ENCODE results near the gene TBC1D22A. TPM values are rescaled to one million over a fixed set of nuclear protein-coding genes. Genes with fewer than 3 reads are reported as not detected.

TBC1D22A gene
- total RNA-seq, 2 donors from 2014 or later: 11.5 to 15.4 TPM

GRCh38 chr22:47036352-47036751 lies 273.9 kb downstream of the TBC1D22A start:
- TF ChIP-seq CTCF (IDR thresholded peaks at IDR 0.05): no peak
- no peaks in the 10 kb centered on the region for H3K27me3 ChIP-seq
- DNase-seq (ENCODE audit: low spot score): no peak
- no peaks in the 10 kb centered on the region for H3K9me3 ChIP-seq
- H3K4me1 ChIP-seq: no peaks in the 10 kb centered on the region
- H3K36me3 ChIP-seq: peaks cover 6% of the 10 kb centered on the region
- no peak overlapping the region for H3K4me3 ChIP-seq
- no peak overlapping the region for H3K27ac ChIP-seq

GRCh38 chr22:47036936-47037485 lies 274.6 kb downstream of the TBC1D22A start:
- Histone ChIP-seq H3K9me3 (no peaks in the 10 kb centered on the region), H3K27me3 (no peaks in the 10 kb centered on the region), H3K27ac (no peak overlapping the region), H3K36me3 (peaks cover 6% of the 10 kb centered on the region), H3K4me3 (no peak overlapping the region), H3K4me1 (no peaks in the 10 kb centered on the region)
- no peak for TF ChIP-seq CTCF (IDR thresholded peaks at IDR 0.05)
- DNase-seq (ENCODE audit: low spot score): no peak

- no peak overlapping the region for H3K27ac ChIP-seq
- H3K27me3 ChIP-seq: no peaks in the 10 kb centered on the region
- H3K36me3 ChIP-seq: peaks cover 6% of the 10 kb centered on the region
- TF ChIP-seq CTCF (IDR thresholded peaks at IDR 0.05): no peak
- no peak overlapping the region for H3K4me3 ChIP-seq
- no peaks in the 10 kb centered on the region for H3K9me3 ChIP-seq
- DNase-seq (ENCODE audit: low spot score): no peak
- H3K4me1 ChIP-seq: no peaks in the 10 kb centered on the region
Measured at GRCh38 chr22:47038206-47038835, 275.9 kb downstream of the TBC1D22A start.

GRCh38 chr22:47039356-47039755 lies 276.9 kb downstream of the TBC1D22A start:
- no peaks in the 10 kb centered on the region for H3K27me3 ChIP-seq
- peaks cover 6% of the 10 kb centered on the region for H3K36me3 ChIP-seq
- no peaks in the 10 kb centered on the region for H3K4me1 ChIP-seq
- no peak for TF ChIP-seq CTCF (IDR thresholded peaks at IDR 0.05)
- no peak overlapping the region for H3K27ac ChIP-seq
- no peak for DNase-seq (ENCODE audit: low spot score)
- no peak overlapping the region for H3K4me3 ChIP-seq
- no peaks in the 10 kb centered on the region for H3K9me3 ChIP-seq

GRCh38 chr22:47040486-47041270 lies 278.2 kb downstream of the TBC1D22A start:
- Histone ChIP-seq H3K27ac (no peak overlapping the region), H3K4me3 (no peak overlapping the region), H3K36me3 (peaks cover 6% of the 10 kb centered on the region), H3K9me3 (no peaks in the 10 kb centered on the region), H3K4me1 (no peaks in the 10 kb centered on the region), H3K27me3 (no peaks in the 10 kb centered on the region)
- TF ChIP-seq CTCF (IDR thresholded peaks at IDR 0.05): no peak
- DNase-seq (ENCODE audit: low spot score): no peak

All from right atrium auricular region (tissue), 2 donors.